ENCODE data around the gene MMP15.

MMP15 gene

GRCh38 chr16:58037365-58038057, 12.0 kb downstream of the MMP15 start:
- DNase-seq, result no peak

- DNase-seq, result no peak
These were observed 12.7 kb downstream of the MMP15 start for GRCh38 chr16:58038219-58038641.

DNA sequence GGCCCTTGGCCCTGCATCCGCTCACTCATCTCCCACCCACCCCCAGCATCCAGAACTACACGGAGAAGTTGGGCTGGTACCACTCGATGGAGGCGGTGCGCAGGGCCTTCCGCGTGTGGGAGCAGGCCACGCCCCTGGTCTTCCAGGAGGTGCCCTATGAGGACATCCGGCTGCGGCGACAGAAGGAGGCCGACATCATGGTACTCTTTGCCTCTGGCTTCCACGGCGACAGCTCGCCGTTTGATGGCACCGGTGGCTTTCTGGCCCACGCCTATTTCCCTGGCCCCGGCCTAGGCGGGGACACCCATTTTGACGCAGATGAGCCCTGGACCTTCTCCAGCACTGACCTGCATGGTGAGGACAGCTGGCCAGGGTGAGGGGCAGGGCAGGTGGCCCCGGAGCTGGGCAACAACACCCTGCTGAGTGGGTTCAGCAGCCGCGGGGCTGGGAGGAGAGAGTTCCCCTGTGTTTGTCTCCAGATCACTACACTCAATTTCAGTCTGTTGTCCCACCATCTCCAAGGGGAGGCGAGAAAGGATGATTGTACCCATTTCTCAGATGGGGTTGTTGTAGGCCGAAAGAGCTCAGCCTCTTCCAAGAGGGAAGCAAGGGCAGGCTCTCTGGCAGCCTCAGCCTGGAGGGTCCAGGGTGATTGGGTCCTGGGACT, 14.4 kb downstream of the MMP15 start:
- no peak for DNase-seq

DNA sequence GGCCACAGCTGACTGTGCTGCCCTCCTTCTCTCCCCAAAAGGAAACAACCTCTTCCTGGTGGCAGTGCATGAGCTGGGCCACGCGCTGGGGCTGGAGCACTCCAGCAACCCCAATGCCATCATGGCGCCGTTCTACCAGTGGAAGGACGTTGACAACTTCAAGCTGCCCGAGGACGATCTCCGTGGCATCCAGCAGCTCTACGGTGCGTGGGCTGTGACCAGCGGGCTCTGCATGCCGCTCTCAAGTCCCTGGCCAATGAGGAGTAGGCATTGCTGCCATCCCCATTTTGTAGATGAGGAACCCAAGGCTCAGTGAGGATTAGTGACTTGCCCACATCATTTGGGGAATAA, 14.9 kb downstream of the MMP15 start:
- no peak for DNase-seq

DNA sequence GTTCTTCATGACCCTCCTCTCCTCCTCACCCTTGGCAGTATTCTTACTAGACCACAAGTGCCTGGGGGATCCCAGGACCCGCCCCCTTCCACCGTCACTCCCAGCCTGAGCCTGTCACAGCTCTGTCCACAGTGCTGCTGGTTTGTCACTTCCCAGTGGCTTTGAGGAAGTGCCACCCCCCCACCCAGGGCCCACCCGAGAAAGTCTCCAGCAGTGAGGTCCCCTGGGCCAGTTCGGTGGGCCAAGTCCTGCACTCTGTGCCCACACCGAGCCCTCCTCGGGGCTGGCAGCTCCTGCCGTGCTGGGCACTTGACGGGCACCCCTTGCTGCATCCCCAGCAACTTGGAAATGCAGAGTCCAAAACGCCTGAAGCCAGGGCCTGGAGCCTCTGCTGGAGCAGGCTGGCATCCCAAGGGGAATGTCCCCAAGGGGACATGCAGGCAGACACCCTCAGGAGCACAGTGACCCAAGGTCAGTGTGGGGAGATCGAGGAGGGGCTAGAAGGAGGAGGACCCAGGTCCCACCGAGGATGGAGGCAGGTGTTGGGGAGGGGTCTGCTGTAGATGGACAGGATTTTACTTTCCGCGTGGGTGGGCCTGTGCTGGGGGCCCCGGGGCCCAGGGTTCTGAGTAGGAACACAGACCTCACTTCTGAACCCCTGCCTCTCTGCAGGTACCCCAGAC, 15.5 kb downstream of the MMP15 start:
- no peak for DNase-seq

- no peak for DNase-seq
These were observed 16.0 kb downstream of the MMP15 start for GRCh38 chr16:58041628-58041955.

- DNase-seq, result no peak
These were observed 16.7 kb downstream of the MMP15 start for GRCh38 chr16:58042001-58042885.

DNA sequence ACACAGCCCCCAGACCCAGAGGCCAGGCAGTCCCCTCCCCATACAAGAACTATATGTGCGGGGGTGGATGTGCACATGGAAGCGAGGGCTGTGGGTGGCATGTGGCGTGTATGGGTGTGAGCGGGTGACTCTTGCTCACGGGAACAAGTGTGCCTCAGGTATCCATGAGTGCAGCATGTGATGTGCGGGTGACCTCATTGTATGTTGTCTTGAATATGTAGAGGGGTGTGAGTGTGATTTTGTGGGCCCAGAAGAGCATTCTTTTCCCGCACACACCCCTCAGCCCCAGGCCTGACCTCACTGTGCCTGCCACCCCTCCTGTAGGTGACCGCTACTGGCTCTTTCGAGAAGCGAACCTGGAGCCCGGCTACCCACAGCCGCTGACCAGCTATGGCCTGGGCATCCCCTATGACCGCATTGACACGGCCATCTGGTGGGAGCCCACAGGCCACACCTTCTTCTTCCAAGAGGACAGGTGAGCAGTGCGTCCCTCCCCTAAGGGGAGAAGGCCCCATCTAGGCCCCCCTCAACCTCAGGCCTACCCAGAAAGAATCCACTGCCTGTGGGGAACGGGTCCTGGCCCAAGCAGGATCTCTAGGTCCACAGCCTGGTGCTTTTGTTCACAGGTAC, 17.4 kb downstream of the MMP15 start:
- no peak for DNase-seq

GRCh38 chr16:58043571-58044155, 18.1 kb downstream of the MMP15 start:
- DNase-seq, result no peak

DNA sequence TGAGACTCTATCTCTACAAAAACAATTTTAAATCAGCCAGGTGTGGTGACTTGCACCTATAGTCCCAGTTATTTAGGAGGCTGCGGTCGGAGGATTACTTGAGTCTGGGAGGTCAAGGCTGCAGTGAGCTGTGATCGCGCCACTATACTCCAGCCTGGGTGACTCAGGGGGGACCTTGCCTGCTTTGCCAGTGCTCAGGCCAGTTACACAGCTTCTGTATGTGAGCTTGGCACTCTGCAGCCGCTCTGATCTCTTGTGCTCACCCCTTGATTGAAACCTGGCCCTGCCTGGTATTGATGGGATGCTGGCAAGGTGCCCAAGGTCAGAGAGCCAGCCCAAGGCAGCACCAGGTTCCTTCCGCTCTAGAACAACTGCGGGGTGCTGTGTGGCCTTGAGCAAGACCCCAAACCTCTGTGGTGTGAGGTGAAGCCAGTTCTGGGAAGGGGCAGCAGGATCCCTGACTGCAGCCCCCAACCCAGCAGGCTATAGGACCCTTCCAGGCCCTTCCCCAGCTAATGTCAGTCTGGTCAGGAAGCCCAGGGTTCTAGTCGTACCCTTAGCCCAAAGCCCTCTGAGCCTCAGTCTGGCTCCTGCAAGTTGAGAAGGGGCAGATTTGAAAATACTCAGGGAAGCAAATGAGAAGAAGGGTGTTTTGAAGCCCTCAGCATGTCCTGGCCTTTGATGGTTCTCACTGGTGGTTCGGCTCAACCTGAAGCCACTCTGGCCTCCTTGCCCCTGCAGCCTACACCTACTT, 18.9 kb downstream of the MMP15 start:
- no peak for DNase-seq

GRCh38 chr16:58045096-58045495, 19.5 kb downstream of the MMP15 start:
- DNase-seq, result no peak

GRCh38 chr16:58046054-58046881, 20.7 kb downstream of the MMP15 start:
- DNase-seq, result no peak

- DNase-seq, result no peak
These were observed 21.4 kb downstream of the MMP15 start for GRCh38 chr16:58046936-58047335.

GRCh38 chr16:58047557-58048348, 22.2 kb downstream of the MMP15 start:
- no peak for DNase-seq

DNA sequence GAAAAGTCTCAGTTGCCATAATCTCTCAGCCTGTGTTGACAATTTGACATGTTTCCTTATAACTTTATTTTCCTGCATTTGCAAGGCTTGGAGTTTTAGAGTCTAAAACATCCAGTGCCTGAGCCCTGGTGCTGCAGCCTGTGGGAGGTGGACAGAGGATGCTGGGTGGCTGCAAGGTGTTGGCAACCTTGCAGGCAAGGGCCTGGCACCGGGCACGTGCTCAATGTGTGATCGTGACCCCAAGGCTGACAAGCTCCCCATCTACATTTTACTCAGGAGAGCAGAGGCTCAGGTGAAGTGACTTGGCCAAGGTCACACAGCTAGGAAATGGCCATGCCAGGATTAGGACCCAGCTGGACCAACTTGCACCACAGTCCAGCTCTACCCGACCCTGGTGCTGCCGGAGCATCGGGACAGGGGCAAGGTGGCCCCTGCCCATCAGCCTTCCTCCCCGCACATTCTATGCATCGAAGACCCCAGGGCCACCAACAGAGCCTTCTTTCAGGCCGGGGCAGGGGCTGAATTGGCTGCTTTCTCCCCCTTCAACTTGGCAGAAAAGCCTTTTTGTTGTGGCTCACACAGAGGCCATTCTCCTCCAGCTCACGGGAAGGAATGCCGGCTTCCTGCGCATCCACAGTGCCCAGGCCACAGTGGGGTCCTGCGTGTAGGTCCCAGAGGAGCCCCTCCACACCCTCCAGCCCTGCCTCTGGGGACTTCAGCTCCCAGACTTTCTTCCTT, 23.1 kb downstream of the MMP15 start:
- DNase-seq, result no peak

- no peak for DNase-seq
These were observed 24.0 kb downstream of the MMP15 start for GRCh38 chr16:58049232-58050185.

- DNase-seq, result no peak
These were observed 25.7 kb downstream of the MMP15 start for GRCh38 chr16:58051296-58051695.
